WTC11 (cell line): ENCODE results near the gene NSG2. TPM values are rescaled to one million over a fixed set of nuclear protein-coding genes. Genes with fewer than 3 reads are reported as not detected.

Source experiments
- ATAC-seq: fragments of 200-7000 bp; cut with Tn5 transposase; 2 replicates; pipeline ENCODE4 v1.10.0; 2021; ENCODE audit warnings: mild to moderate bottlenecking, moderate library complexity
- CTCF ChIA-PET: fragments of 300-600 bp; sonication (Branson Sonifier 250); formaldehyde crosslinking; loops from one replicate; lab custom pipeline; 2021; ENCODE audit warnings: antibody characterized with exemption; lab: Charles Lee
- POLR2A ChIA-PET: fragments of 350-600 bp; sonication (Branson Sonifier 250); formaldehyde crosslinking; loops from one replicate; lab custom pipeline; 2021; ENCODE audit warnings: antibody characterized with exemption; lab: Charles Lee
- DNase-seq: peaks from one replicate; pipeline ENCODE4 v3.0.0; 2021; ENCODE audit warnings: low spot score
- H3K27ac Mint-ChIP-seq: 2 replicates; pipeline ENCODE4 v1.8.0; 2021; ENCODE audit warnings: mixed read lengths
- H3K27me3 Mint-ChIP-seq: 2 replicates; pipeline ENCODE4 v1.8.0; 2021; ENCODE audit warnings: low read depth, mild to moderate bottlenecking, moderate library complexity, mixed read lengths
- H3K36me3 Mint-ChIP-seq: 2 replicates; pipeline ENCODE4 v1.8.0; 2021; ENCODE audit warnings: mixed read lengths
- H3K4me1 Mint-ChIP-seq: 2 replicates; pipeline ENCODE4 v1.8.0; 2022; ENCODE audit warnings: mixed read lengths
- H3K4me3 Mint-ChIP-seq: 2 replicates; pipeline ENCODE4 v1.8.0; 2021; ENCODE audit warnings: mild to moderate bottlenecking, moderate library complexity, mixed read lengths
- H3K9me3 Mint-ChIP-seq: 2 replicates; pipeline ENCODE4 v1.8.0; 2021; ENCODE audit warnings: mixed read lengths
- CBFB ChIP-seq: sonication (generic); formaldehyde crosslinking; IDR thresholded peaks from 2 replicates; pipeline ENCODE4 v1.8.1; 2022; ENCODE audit warnings: mild to moderate bottlenecking, low read depth, missing genetic modification reagents
- CREM ChIP-seq: sonication (generic); formaldehyde crosslinking; IDR thresholded peaks from 2 replicates; pipeline ENCODE4 v1.8.1; 2022; ENCODE audit warnings: mild to moderate bottlenecking, missing genetic modification reagents, moderate library complexity
- ELF4 ChIP-seq: sonication (generic); formaldehyde crosslinking; IDR thresholded peaks from 2 replicates; pipeline ENCODE4 v1.8.1; 2022; ENCODE audit warnings: low read depth, mild to moderate bottlenecking, moderate library complexity, missing genetic modification reagents
- FOXK1 ChIP-seq: sonication (generic); formaldehyde crosslinking; IDR thresholded peaks from 2 replicates; pipeline ENCODE4 v1.8.0; 2022; ENCODE audit warnings: mild to moderate bottlenecking, moderate library complexity, missing genetic modification reagents
- FOXP1 ChIP-seq: sonication (generic); formaldehyde crosslinking; IDR thresholded peaks from 2 replicates; pipeline ENCODE4 v1.8.0; 2022; ENCODE audit warnings: missing genetic modification reagents, mild to moderate bottlenecking, moderate library complexity, borderline replicate concordance
- GTF2I ChIP-seq: fragments of 250-450 bp; sonication (Bioruptor Pico); conservative IDR thresholded peaks from 2 replicates; pipeline ENCODE4 v1.4.0; 2021; ENCODE audit warnings: mild to moderate bottlenecking
- IRF2 ChIP-seq: sonication (generic); formaldehyde crosslinking; IDR thresholded peaks from 2 replicates; pipeline ENCODE4 v1.8.0; 2022; ENCODE audit warnings: low read depth, missing genetic modification reagents, borderline replicate concordance
- JAZF1 ChIP-seq: fragments of 250-450 bp; sonication (Bioruptor Pico); IDR thresholded peaks from 2 replicates; pipeline ENCODE4 v1.9.0; 2021; ENCODE audit warnings: moderate library complexity, mild to moderate bottlenecking, inconsistent platforms
- MYBL2 ChIP-seq: sonication (generic); formaldehyde crosslinking; IDR thresholded peaks from 2 replicates; pipeline ENCODE4 v1.8.1; 2023; ENCODE audit warnings: mild to moderate bottlenecking, moderate library complexity, missing genetic modification reagents
- NFATC4 ChIP-seq: fragments of 250-450 bp; sonication (Bioruptor Pico); IDR thresholded peaks from 2 replicates; pipeline ENCODE4 v1.9.0; 2021; ENCODE audit warnings: mild to moderate bottlenecking
- NR3C1 ChIP-seq: sonication (generic); formaldehyde crosslinking; conservative IDR thresholded peaks from 2 replicates; pipeline ENCODE4 v1.8.1; 2023; ENCODE audit warnings: low read depth, mild to moderate bottlenecking, missing genetic modification reagents
- TEAD1 ChIP-seq: sonication (generic); formaldehyde crosslinking; IDR thresholded peaks from 2 replicates; pipeline ENCODE4 v1.8.0; 2022; ENCODE audit warnings: mild to moderate bottlenecking, missing genetic modification reagents
- TEAD4 ChIP-seq: sonication (generic); formaldehyde crosslinking; IDR thresholded peaks from 2 replicates; pipeline ENCODE4 v1.8.0; 2022; ENCODE audit warnings: mild to moderate bottlenecking, missing genetic modification reagents
- ZNF232 ChIP-seq: sonication (generic); formaldehyde crosslinking; IDR thresholded peaks from 2 replicates; pipeline ENCODE4 v1.8.0; 2022; ENCODE audit warnings: mild to moderate bottlenecking, missing genetic modification reagents
- total RNA-seq: library from RNA; stranded (reverse); gene quantifications from 3 replicates; pipeline ENCODE4 v1.2.3, GENCODE V29; 2021
- TF ChIP-seq, protein P1 (sequence below): fragments of 250-450 bp; sonication (Bioruptor Pico); IDR thresholded peaks from 2 replicates; pipeline ENCODE4 v2.1.2; 2022; ENCODE audit warnings: mild to moderate bottlenecking, moderate library complexity
- TF ChIP-seq, protein P2 (sequence below): sonication (generic); formaldehyde crosslinking; IDR thresholded peaks from 2 replicates; pipeline ENCODE4 v1.8.1; 2023; ENCODE audit warnings: mild to moderate bottlenecking, missing genetic modification reagents
- TF ChIP-seq, protein P3 (sequence below): sonication (generic); formaldehyde crosslinking; IDR thresholded peaks from 2 replicates; pipeline ENCODE4 v1.8.1; 2022; ENCODE audit warnings: low read depth, mild to moderate bottlenecking, moderate library complexity, missing genetic modification reagents, borderline replicate concordance
- TF ChIP-seq, protein P4 (sequence below): sonication (generic); formaldehyde crosslinking; IDR thresholded peaks from 2 replicates; pipeline ENCODE4 v1.8.0; 2022; ENCODE audit warnings: mild to moderate bottlenecking, missing genetic modification reagents
- TF ChIP-seq, protein P5 (sequence below): fragments of 250-450 bp; sonication (Bioruptor Pico); IDR thresholded peaks from 2 replicates; pipeline ENCODE4 v1.9.0; 2021; ENCODE audit warnings: mild to moderate bottlenecking, borderline replicate concordance
- TF ChIP-seq, protein P6 (sequence below): sonication (generic); formaldehyde crosslinking; IDR thresholded peaks from 2 replicates; pipeline ENCODE4 v1.8.1; 2023; ENCODE audit warnings: mild to moderate bottlenecking, moderate library complexity, missing genetic modification reagents

Gene NSG2
- total RNA-seq, 1 experiment from 2014 or later, result not detected

DNA sequence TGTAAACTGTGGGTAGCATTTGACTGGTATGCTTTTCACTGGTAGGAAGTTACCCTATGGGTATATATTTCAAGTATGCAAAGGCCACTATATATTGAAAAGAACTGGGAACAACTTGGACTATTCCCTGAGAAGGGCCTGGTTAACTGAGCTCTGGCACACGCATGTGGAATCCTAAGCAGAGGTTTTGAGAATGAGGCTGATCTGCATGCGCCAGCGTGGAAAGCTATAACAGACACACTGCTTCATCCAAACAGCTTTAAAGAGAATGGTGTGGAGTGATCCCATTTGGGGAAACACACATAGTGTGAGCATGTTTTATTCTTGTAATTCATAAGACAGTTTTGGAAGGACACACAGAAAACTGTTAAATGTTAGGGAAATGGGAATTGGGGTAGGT, 8.4 kb downstream of the NSG2 start:
- ATAC-seq, result no peak
- CTCF ChIA-PET, result interaction anchor here (0.7 to 2.0 kb wide), 3 partner anchors 8 to 263 kb away, joined by 4 to 6 read pairs (median 4); partner anchors contain the start of gene NSG2
- TF ChIP-seq NFATC4 (CRISPR knock-in tag), result no peak
- no peak for TF ChIP-seq NR3C1 (CRISPR knock-in tag)
- TF ChIP-seq, protein P1, sequence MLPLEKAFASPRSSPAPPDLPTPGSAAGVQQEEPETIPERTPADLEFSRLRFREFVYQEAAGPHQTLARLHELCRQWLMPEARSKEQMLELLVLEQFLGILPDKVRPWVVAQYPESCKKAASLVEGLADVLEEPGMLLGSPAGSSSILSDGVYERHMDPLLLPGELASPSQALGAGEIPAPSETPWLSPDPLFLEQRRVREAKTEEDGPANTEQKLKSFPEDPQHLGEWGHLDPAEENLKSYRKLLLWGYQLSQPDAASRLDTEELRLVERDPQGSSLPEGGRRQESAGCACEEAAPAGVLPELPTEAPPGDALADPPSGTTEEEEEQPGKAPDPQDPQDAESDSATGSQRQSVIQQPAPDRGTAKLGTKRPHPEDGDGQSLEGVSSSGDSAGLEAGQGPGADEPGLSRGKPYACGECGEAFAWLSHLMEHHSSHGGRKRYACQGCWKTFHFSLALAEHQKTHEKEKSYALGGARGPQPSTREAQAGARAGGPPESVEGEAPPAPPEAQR, result no peak
- TF ChIP-seq JAZF1 (CRISPR knock-in tag), result no peak
- TF ChIP-seq TEAD4 (CRISPR knock-in tag), result no peak
- TF ChIP-seq, protein P2, sequence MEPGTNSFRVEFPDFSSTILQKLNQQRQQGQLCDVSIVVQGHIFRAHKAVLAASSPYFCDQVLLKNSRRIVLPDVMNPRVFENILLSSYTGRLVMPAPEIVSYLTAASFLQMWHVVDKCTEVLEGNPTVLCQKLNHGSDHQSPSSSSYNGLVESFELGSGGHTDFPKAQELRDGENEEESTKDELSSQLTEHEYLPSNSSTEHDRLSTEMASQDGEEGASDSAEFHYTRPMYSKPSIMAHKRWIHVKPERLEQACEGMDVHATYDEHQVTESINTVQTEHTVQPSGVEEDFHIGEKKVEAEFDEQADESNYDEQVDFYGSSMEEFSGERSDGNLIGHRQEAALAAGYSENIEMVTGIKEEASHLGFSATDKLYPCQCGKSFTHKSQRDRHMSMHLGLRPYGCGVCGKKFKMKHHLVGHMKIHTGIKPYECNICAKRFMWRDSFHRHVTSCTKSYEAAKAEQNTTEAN (CRISPR knock-in tag), result no peak
- TF ChIP-seq, all 79 proteins: peak for 0
- Mint-ChIP-seq H3K36me3 (no peaks in the 10 kb centered on the region), H3K27me3 (peaks cover 4% of the 10 kb centered on the region; the same call in 1 of the 2 replicates), H3K4me1 (no peaks in the 10 kb centered on the region), H3K27ac (no peak overlapping the region), H3K9me3 (no peaks in the 10 kb centered on the region), H3K4me3 (no peak overlapping the region)
- POLR2A ChIA-PET, result no interaction called here
- no peak for DNase-seq

DNA sequence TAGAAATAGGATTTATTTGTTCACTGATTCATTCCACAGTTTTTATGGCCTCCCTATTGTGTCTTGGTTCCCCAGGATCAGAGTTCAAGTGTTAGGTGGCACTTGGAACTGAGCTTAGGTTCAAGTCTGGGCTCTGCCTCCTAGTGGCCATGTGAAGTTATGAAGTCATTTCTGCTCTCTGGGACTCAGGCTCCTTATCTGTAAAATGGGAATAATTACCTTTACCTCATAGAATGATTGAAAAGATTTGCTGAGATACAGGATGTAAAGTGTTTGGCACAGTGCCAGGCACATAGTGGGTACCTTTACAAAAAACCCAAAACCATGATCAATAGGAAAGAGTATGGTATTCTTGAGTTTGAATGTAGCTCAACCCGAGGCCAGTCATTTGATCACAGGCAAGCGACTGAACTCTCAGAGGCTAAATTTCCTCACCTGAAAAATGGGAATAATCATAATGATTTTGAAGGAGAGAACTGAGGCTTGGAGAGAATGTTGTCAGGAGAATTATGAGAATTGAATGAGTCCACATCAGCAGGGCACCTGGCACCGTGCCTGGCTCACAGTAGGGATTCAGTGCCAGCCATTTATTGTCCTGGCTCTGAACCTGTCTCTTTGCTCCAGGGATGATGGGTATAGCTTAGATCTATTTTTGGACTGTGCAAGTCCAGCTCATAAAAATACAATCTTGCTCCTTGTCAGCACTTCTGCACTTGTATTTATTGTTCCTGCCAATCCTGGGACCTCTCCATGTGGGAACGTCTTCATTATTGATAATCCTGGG, 10.8 kb downstream of the NSG2 start:
- peaks cover 6% of the 10 kb centered on the region; the same call in 1 of the 2 replicates for H3K9me3 Mint-ChIP-seq
- CTCF ChIA-PET, result interaction anchor here (1.0 to 4.8 kb wide), 6 partner anchors 9 to 261 kb away, joined by 4 to 24 read pairs (median 5); partner anchors contain the start of gene NSG2
- H3K4me3 Mint-ChIP-seq, result no peak overlapping the region
- H3K36me3 Mint-ChIP-seq, result no peaks in the 10 kb centered on the region
- ATAC-seq (no peak), DNase-seq (no peak)
- POLR2A ChIA-PET, result no interaction called here
- peaks cover 4% of the 10 kb centered on the region; the same call in 1 of the 2 replicates for H3K27me3 Mint-ChIP-seq
- no peaks in the 10 kb centered on the region for H3K4me1 Mint-ChIP-seq
- no peak for TF ChIP-seq FOXK1 (CRISPR knock-in tag)
- no peak for TF ChIP-seq MYBL2 (CRISPR knock-in tag)
- 0 out of 2 replicates have a peak, but pooled peaks have one; percentile 23 for TF ChIP-seq GTF2I (CRISPR knock-in tag)
- no peak for TF ChIP-seq IRF2
- TF ChIP-seq, protein P3, sequence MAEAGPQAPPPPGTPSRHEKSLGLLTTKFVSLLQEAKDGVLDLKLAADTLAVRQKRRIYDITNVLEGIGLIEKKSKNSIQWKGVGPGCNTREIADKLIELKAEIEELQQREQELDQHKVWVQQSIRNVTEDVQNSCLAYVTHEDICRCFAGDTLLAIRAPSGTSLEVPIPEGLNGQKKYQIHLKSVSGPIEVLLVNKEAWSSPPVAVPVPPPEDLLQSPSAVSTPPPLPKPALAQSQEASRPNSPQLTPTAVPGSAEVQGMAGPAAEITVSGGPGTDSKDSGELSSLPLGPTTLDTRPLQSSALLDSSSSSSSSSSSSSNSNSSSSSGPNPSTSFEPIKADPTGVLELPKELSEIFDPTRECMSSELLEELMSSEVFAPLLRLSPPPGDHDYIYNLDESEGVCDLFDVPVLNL, result no peak
- no peak overlapping the region for H3K27ac Mint-ChIP-seq

DNA sequence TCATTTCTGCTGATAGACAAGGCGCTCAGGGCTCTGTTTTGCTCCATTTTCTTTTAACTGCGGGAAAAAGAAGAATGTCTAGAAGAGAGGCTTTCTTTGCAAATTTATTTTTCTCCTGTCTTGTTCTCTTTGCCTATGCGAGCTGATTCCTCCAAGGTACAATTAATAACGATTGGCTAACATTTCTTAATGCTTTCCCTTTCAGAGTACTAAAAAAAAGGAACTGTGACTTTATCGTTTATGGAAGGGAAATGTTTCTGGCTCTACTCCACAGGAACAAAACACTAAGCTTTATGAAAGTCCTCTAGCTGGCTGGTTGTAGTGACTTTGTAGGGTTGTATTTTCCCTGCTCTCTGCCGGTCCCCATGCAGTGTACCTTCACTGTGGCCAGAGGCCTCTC, 11.7 kb downstream of the NSG2 start:
- ATAC-seq, result no peak
- H3K9me3 Mint-ChIP-seq, result peaks cover 6% of the 10 kb centered on the region; the same call in 1 of the 2 replicates
- no peak for TF ChIP-seq CREM (CRISPR knock-in tag)
- TF ChIP-seq TEAD1 (CRISPR knock-in tag), result no peak
- TF ChIP-seq, protein P4, sequence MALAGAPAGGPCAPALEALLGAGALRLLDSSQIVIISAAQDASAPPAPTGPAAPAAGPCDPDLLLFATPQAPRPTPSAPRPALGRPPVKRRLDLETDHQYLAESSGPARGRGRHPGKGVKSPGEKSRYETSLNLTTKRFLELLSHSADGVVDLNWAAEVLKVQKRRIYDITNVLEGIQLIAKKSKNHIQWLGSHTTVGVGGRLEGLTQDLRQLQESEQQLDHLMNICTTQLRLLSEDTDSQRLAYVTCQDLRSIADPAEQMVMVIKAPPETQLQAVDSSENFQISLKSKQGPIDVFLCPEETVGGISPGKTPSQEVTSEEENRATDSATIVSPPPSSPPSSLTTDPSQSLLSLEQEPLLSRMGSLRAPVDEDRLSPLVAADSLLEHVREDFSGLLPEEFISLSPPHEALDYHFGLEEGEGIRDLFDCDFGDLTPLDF (CRISPR knock-in tag), result no peak
- TF ChIP-seq CBFB (CRISPR knock-in tag), result no peak
- no peak for TF ChIP-seq IRF2
- TF ChIP-seq, protein P5, sequence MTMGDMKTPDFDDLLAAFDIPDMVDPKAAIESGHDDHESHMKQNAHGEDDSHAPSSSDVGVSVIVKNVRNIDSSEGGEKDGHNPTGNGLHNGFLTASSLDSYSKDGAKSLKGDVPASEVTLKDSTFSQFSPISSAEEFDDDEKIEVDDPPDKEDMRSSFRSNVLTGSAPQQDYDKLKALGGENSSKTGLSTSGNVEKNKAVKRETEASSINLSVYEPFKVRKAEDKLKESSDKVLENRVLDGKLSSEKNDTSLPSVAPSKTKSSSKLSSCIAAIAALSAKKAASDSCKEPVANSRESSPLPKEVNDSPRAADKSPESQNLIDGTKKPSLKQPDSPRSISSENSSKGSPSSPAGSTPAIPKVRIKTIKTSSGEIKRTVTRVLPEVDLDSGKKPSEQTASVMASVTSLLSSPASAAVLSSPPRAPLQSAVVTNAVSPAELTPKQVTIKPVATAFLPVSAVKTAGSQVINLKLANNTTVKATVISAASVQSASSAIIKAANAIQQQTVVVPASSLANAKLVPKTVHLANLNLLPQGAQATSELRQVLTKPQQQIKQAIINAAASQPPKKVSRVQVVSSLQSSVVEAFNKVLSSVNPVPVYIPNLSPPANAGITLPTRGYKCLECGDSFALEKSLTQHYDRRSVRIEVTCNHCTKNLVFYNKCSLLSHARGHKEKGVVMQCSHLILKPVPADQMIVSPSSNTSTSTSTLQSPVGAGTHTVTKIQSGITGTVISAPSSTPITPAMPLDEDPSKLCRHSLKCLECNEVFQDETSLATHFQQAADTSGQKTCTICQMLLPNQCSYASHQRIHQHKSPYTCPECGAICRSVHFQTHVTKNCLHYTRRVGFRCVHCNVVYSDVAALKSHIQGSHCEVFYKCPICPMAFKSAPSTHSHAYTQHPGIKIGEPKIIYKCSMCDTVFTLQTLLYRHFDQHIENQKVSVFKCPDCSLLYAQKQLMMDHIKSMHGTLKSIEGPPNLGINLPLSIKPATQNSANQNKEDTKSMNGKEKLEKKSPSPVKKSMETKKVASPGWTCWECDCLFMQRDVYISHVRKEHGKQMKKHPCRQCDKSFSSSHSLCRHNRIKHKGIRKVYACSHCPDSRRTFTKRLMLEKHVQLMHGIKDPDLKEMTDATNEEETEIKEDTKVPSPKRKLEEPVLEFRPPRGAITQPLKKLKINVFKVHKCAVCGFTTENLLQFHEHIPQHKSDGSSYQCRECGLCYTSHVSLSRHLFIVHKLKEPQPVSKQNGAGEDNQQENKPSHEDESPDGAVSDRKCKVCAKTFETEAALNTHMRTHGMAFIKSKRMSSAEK (CRISPR knock-in tag), result no peak
- TF ChIP-seq FOXP1 (CRISPR knock-in tag), result no peak
- TF ChIP-seq, protein P6, sequence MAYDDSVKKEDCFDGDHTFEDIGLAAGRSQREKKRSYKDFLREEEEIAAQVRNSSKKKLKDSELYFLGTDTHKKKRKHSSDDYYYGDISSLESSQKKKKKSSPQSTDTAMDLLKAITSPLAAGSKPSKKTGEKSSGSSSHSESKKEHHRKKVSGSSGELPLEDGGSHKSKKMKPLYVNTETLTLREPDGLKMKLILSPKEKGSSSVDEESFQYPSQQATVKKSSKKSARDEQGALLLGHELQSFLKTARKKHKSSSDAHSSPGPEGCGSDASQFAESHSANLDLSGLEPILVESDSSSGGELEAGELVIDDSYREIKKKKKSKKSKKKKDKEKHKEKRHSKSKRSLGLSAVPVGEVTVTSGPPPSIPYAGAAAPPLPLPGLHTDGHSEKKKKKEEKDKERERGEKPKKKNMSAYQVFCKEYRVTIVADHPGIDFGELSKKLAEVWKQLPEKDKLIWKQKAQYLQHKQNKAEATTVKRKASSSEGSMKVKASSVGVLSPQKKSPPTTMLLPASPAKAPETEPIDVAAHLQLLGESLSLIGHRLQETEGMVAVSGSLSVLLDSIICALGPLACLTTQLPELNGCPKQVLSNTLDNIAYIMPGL (CRISPR knock-in tag), result no peak
- TF ChIP-seq ELF4, result no peak
- no peak for TF ChIP-seq ZNF232 (CRISPR knock-in tag)

More for the DNA sequence above, 11.7 kb downstream of the NSG2 start:
- H3K4me1 Mint-ChIP-seq, result no peaks in the 10 kb centered on the region
- H3K27me3 Mint-ChIP-seq, result peaks cover 4% of the 10 kb centered on the region; the same call in 1 of the 2 replicates
- no peak overlapping the region for H3K4me3 Mint-ChIP-seq
- no peaks in the 10 kb centered on the region for H3K36me3 Mint-ChIP-seq
- no peak for DNase-seq
- CTCF ChIA-PET, result interaction anchor here (0.6 to 4.8 kb wide), 4 partner anchors 11 to 1784 kb away, joined by 3 to 24 read pairs (median 13); partner anchors contain the start of gene NSG2
- POLR2A ChIA-PET, result no interaction called here
- H3K27ac Mint-ChIP-seq, result no peak overlapping the region
